ENCODE results near the gene EXD3. TPM values are rescaled to one million over a fixed set of nuclear protein-coding genes. Genes with fewer than 3 reads are reported as not detected.
"Not testable (repeated sequence)": the region's sequence is repeated elsewhere in the genome, so short reads cannot be mapped to it uniquely, and the experiment has no call there.

EXD3 gene
- total RNA-seq, 8 experiments from 2014 or later = 3.2 to 14.8 (median 9.6) TPM

- H3K4me3 ChIP-seq = no peak overlapping the region
- in situ Hi-C loops (cut with MboI; ENCODE audit: low pct_unique_long_range_greater_than_20kb in 2 of 9, low sequenced_read_pairs in 9 of 9, unreplicated experiment in 9 of 9) = loop anchor here in 6 of 9 experiments (25.0 kb wide), 2 partner anchors 104 to 129 kb away; partner anchors contain the start of genes NRARP (in 5 of the 6) and TOR4A (in 1 of the 6)
- 80 to 100% (median 98%) methylated on average over 2 to 8 of the region's 23 CpGs; no CpG with 5 or more reads in 5 of the 10 experiments for WGBS, 10 experiments
- no peak overlapping the region for H3K27ac ChIP-seq
- ATAC-seq (replicated peaks in 6 of 8) = no peak
- peaks cover 4 to 9% of the 10 kb centered on the region in 2 donors for H3K4me1 ChIP-seq (replicated peaks in 1 of 2)
These were observed 6.9 kb downstream of the EXD3 start for GRCh38 chr9:137416006-137416562.

- Histone ChIP-seq H3K4me1 (replicated peaks in 1 of 2) (peaks cover 4 to 9% of the 10 kb centered on the region in 2 donors), H3K4me3 (no peak overlapping the region), H3K27ac (no peak overlapping the region)
- in situ Hi-C loops (cut with MboI; ENCODE audit: low pct_unique_long_range_greater_than_20kb in 2 of 9, low sequenced_read_pairs in 9 of 9, unreplicated experiment in 9 of 9) = loop anchor here in 6 of 9 experiments (25.0 kb wide), 2 partner anchors 103 to 128 kb away; partner anchors contain the start of genes NRARP (in 5 of the 6) and TOR4A (in 1 of the 6)
- no peak for ATAC-seq (replicated peaks in 6 of 8)
- 85 to 100% (median 96%) methylated on average over 1 to 4 of the region's 5 CpGs; no CpG with 5 or more reads in 6 of the 10 experiments for WGBS, 10 experiments
These were observed 7.5 kb downstream of the EXD3 start for GRCh38 chr9:137415451-137415850.

- Histone ChIP-seq H3K4me3 (no peak overlapping the region), H3K4me1 (replicated peaks in 1 of 2) (peaks cover 5 to 9% of the 10 kb centered on the region in 2 donors), H3K27ac (no peak overlapping the region)
- WGBS, 10 experiments = 63 to 100% (median 86%) methylated on average over 1 to 4 of the region's 10 CpGs; no CpG with 5 or more reads in 5 of the 10 experiments
- no peak for ATAC-seq (replicated peaks in 6 of 8)
- in situ Hi-C loops (cut with MboI; ENCODE audit: low pct_unique_long_range_greater_than_20kb in 2 of 9, low sequenced_read_pairs in 9 of 9, unreplicated experiment in 9 of 9) = loop anchor here in 6 of 9 experiments (25.0 kb wide), 2 partner anchors 100 to 125 kb away; partner anchors contain the start of genes NRARP (in 5 of the 6) and TOR4A (in 1 of the 6)
These were observed 10.5 kb downstream of the EXD3 start for GRCh38 chr9:137412431-137412830.

- Histone ChIP-seq H3K4me1 (replicated peaks in 1 of 2) (peaks cover 9 to 11% of the 10 kb centered on the region in 2 donors), H3K27ac (no peak overlapping the region), H3K4me3 (no peak overlapping the region)
- in situ Hi-C loops (cut with MboI; ENCODE audit: low pct_unique_long_range_greater_than_20kb in 2 of 9, low sequenced_read_pairs in 9 of 9, unreplicated experiment in 9 of 9) = loop anchor here in 6 of 9 experiments (25.0 kb wide), 2 partner anchors 100 to 125 kb away; partner anchors contain the start of genes NRARP (in 5 of the 6) and TOR4A (in 1 of the 6)
- 0 to 100% (median 62%) methylated on average over 1 to 3 of the region's 30 CpGs; no CpG with 5 or more reads in 5 of the 10 experiments for WGBS, 10 experiments
- peak in 6 of 8 experiments; percentile 5 to 46 (median 23) for ATAC-seq (replicated peaks in 6 of 8)
These were observed 11.1 kb downstream of the EXD3 start for GRCh38 chr9:137411645-137412380.

- in situ Hi-C loops (cut with MboI; ENCODE audit: low pct_unique_long_range_greater_than_20kb in 2 of 9, low sequenced_read_pairs in 9 of 9, unreplicated experiment in 9 of 9) = loop anchor here in 6 of 9 experiments (25.0 kb wide), 2 partner anchors 99 to 124 kb away; partner anchors contain the start of genes NRARP (in 5 of the 6) and TOR4A (in 1 of the 6)
- H3K4me3 ChIP-seq = no peak overlapping the region
These were observed 11.7 kb downstream of the EXD3 start for GRCh38 chr9:137411260-137411644.

GRCh38 chr9:137410891-137411249, 12.1 kb downstream of the EXD3 start:
- no peak overlapping the region for H3K27ac ChIP-seq
- H3K4me3 ChIP-seq = no peak overlapping the region
- WGBS, 10 experiments = 100% methylated on average over 1 to 3 of the region's 15 CpGs; no CpG with 5 or more reads in 8 of the 10 experiments
- in situ Hi-C loops (cut with MboI; ENCODE audit: low pct_unique_long_range_greater_than_20kb in 2 of 9, low sequenced_read_pairs in 9 of 9, unreplicated experiment in 9 of 9) = loop anchor here in 6 of 9 experiments (25.0 kb wide), 2 partner anchors 99 to 124 kb away; partner anchors contain the start of genes NRARP (in 5 of the 6) and TOR4A (in 1 of the 6)
- peaks cover 11 to 14% of the 10 kb centered on the region in 2 donors for H3K4me1 ChIP-seq (replicated peaks in 1 of 2)
- no peak for ATAC-seq (replicated peaks in 6 of 8)

More at GRCh38 chr9:137411260-137411644, 11.7 kb downstream of the EXD3 start:
- Histone ChIP-seq H3K27ac (no peak overlapping the region), H3K4me1 (replicated peaks in 1 of 2) (peaks cover 11 to 13% of the 10 kb centered on the region in 2 donors)
- ATAC-seq (replicated peaks in 6 of 8) = no peak
- no CpG with 5 or more reads among the region's 17 CpGs for WGBS, 10 experiments

- in situ Hi-C loops (cut with MboI; ENCODE audit: low pct_unique_long_range_greater_than_20kb in 2 of 9, low sequenced_read_pairs in 9 of 9, unreplicated experiment in 9 of 9) = loop anchor here in 6 of 9 experiments (25.0 kb wide), 2 partner anchors 98 to 123 kb away; partner anchors contain the start of genes NRARP (in 5 of the 6) and TOR4A (in 1 of the 6)
- peaks cover 11 to 14% of the 10 kb centered on the region in 2 donors for H3K4me1 ChIP-seq (replicated peaks in 1 of 2)
- not testable (repeated sequence) for H3K27ac ChIP-seq; ATAC-seq (replicated peaks in 6 of 8); H3K4me3 ChIP-seq
- WGBS, 10 experiments = 76 to 100% (median 85%) methylated on average over 1 to 9 of the region's 18 CpGs; no CpG with 5 or more reads in 4 of the 10 experiments
These were observed 12.6 kb downstream of the EXD3 start for GRCh38 chr9:137410236-137410890.

- Histone ChIP-seq H3K4me3 (no peak overlapping the region), H3K4me1 (replicated peaks in 1 of 2) (peaks cover 11 to 14% of the 10 kb centered on the region in 2 donors), H3K27ac (no peak overlapping the region)
- WGBS, 10 experiments = 95 to 100% (median 98%) methylated on average over 3 to 9 of the region's 11 CpGs; no CpG with 5 or more reads in 4 of the 10 experiments
- in situ Hi-C loops (cut with MboI; ENCODE audit: low pct_unique_long_range_greater_than_20kb in 2 of 9, low sequenced_read_pairs in 9 of 9, unreplicated experiment in 9 of 9) = loop anchor here in 7 of 9 experiments (10.0 to 25.0 kb wide), 3 partner anchors 97 to 122 kb away; partner anchors contain the start of genes NRARP (in 5 of the 7) and TOR4A (in 1 of the 7)
- ATAC-seq (replicated peaks in 6 of 8) = no peak
These were observed 13.4 kb downstream of the EXD3 start for GRCh38 chr9:137409515-137409914.

- WGBS, 10 experiments = 75 to 100% (median 95%) methylated on average over 1 to 9 of the region's 24 CpGs; no CpG with 5 or more reads in 5 of the 10 experiments
- H3K4me3 ChIP-seq = no peak overlapping the region
- no peak for ATAC-seq (replicated peaks in 6 of 8)
- H3K27ac ChIP-seq = no peak overlapping the region
- peaks cover 11 to 14% of the 10 kb centered on the region in 2 donors for H3K4me1 ChIP-seq (replicated peaks in 1 of 2)
- in situ Hi-C loops (cut with MboI; ENCODE audit: low pct_unique_long_range_greater_than_20kb in 2 of 9, low sequenced_read_pairs in 9 of 9, unreplicated experiment in 9 of 9) = loop anchor here in 7 of 9 experiments (10.0 to 25.0 kb wide), 3 partner anchors 97 to 122 kb away; partner anchors contain the start of genes NRARP (in 5 of the 7) and TOR4A (in 1 of the 7)
These were observed 14.1 kb downstream of the EXD3 start for GRCh38 chr9:137408651-137409405.

GRCh38 chr9:137407590-137408300, 15.2 kb downstream of the EXD3 start:
- ATAC-seq (replicated peaks in 6 of 8) = no peak
- WGBS, 10 experiments = 40 to 76% methylated on average over 1 to 3 of the region's 31 CpGs; no CpG with 5 or more reads in 8 of the 10 experiments
- H3K27ac ChIP-seq = no peak overlapping the region
- H3K4me1 ChIP-seq (replicated peaks in 1 of 2) = peaks cover 11 to 14% of the 10 kb centered on the region in 2 donors
- H3K4me3 ChIP-seq = no peak overlapping the region
- in situ Hi-C loops (cut with MboI; ENCODE audit: low pct_unique_long_range_greater_than_20kb in 2 of 9, low sequenced_read_pairs in 9 of 9, unreplicated experiment in 9 of 9) = loop anchor here in 7 of 9 experiments (10.0 to 25.0 kb wide), 3 partner anchors 95 to 120 kb away; partner anchors contain the start of genes NRARP (in 5 of the 7) and TOR4A (in 1 of the 7)

Data from motor neuron (in vitro differentiated cells).